Measurements from ENCODE around the gene PIEZO2.
"Not testable (repeated sequence)": the region's sequence is repeated elsewhere in the genome, so short reads cannot be mapped to it uniquely, and the experiment has no call there.

The PIEZO2 gene

DNA sequence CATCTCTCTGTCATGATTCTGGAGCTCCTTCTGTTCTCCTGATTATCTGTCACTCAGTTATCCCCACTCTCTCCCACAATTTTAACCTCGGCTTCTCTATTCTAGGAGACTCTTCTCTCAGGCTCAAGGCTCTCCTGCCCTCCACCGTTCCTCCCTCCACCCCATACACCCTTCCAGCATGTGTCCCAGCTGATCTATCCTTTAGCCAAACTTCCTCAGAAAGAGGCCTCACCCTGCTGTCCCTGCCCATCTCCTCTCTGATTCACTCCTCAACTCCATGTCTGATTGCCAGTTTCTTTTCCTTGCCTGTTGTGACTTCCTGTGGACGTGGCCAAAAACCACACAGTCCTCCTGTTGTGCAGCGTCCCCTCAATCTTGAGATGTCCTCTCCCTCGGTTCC lies 505.4 kb downstream of the PIEZO2 start:
- H3K27ac ChIP-seq (ENCODE audit: low read depth, low read length); H3K4me3 ChIP-seq (ENCODE audit: low read depth, low read length); H3K4me1 ChIP-seq (ENCODE audit: control insufficient read depth in 1 of 2, insufficient read depth in 2 of 2, low read length in 2 of 2); H2AFZ ChIP-seq (ENCODE audit: insufficient read depth, low read length, poor library complexity); DNase-seq; H4K8ac ChIP-seq (ENCODE audit: low read depth, low read length); H3K14ac ChIP-seq (ENCODE audit: low read length); H3K9ac ChIP-seq (ENCODE audit: low read length); H2AK5ac ChIP-seq (ENCODE audit: low read length); H3K36me3 ChIP-seq (ENCODE audit: control insufficient read depth in 1 of 2, insufficient read depth in 2 of 2, low read length in 2 of 2); H3K79me1 ChIP-seq (ENCODE audit: low read length); H3K27me3 ChIP-seq (ENCODE audit: insufficient read depth, low read length); H3K9me3 ChIP-seq (ENCODE audit: insufficient read depth, low read depth, low read length); H3K23ac ChIP-seq (ENCODE audit: low read length); H3K4ac ChIP-seq (ENCODE audit: low read depth, low read length); H4K91ac ChIP-seq (ENCODE audit: low read depth, low read length); H2BK12ac ChIP-seq (ENCODE audit: low read length); H3K4me2 ChIP-seq (ENCODE audit: low read length); H2BK120ac ChIP-seq (ENCODE audit: insufficient read depth, low read length, poor library complexity); H2BK5ac ChIP-seq (ENCODE audit: low read depth, low read length, poor library complexity); H3K79me2 ChIP-seq (ENCODE audit: control insufficient read depth, insufficient read depth, low read length, poor library complexity); H4K12ac ChIP-seq (ENCODE audit: low read depth, low read length); H3K18ac ChIP-seq (ENCODE audit: low read length): not testable (repeated sequence)
- WGBS (ENCODE audit: extremely low coverage, insufficient coverage, insufficient read length) = no CpG with 5 or more reads among the region's 5 CpGs

- not testable (repeated sequence) for H2AK5ac ChIP-seq (ENCODE audit: low read length); H3K23ac ChIP-seq (ENCODE audit: low read length); H3K27me3 ChIP-seq (ENCODE audit: insufficient read depth, low read length); H4K8ac ChIP-seq (ENCODE audit: low read depth, low read length); H3K4me1 ChIP-seq (ENCODE audit: control insufficient read depth in 1 of 2, insufficient read depth in 2 of 2, low read length in 2 of 2); H3K4me2 ChIP-seq (ENCODE audit: low read length); H2BK120ac ChIP-seq (ENCODE audit: insufficient read depth, low read length, poor library complexity); H2BK12ac ChIP-seq (ENCODE audit: low read length); H4K91ac ChIP-seq (ENCODE audit: low read depth, low read length); H3K4me3 ChIP-seq (ENCODE audit: low read depth, low read length); H3K4ac ChIP-seq (ENCODE audit: low read depth, low read length); H3K18ac ChIP-seq (ENCODE audit: low read length); H2AFZ ChIP-seq (ENCODE audit: insufficient read depth, low read length, poor library complexity); H3K79me2 ChIP-seq (ENCODE audit: control insufficient read depth, insufficient read depth, low read length, poor library complexity); H2BK5ac ChIP-seq (ENCODE audit: low read depth, low read length, poor library complexity); H3K9ac ChIP-seq (ENCODE audit: low read length); H3K9me3 ChIP-seq (ENCODE audit: insufficient read depth, low read depth, low read length); H3K14ac ChIP-seq (ENCODE audit: low read length); H3K27ac ChIP-seq (ENCODE audit: low read depth, low read length); H3K79me1 ChIP-seq (ENCODE audit: low read length); H3K36me3 ChIP-seq (ENCODE audit: control insufficient read depth in 1 of 2, insufficient read depth in 2 of 2, low read length in 2 of 2); DNase-seq; H4K12ac ChIP-seq (ENCODE audit: low read depth, low read length)
- WGBS (ENCODE audit: extremely low coverage, insufficient coverage, insufficient read length) = no CpG with 5 or more reads among the region's 5 CpGs
Measured at GRCh38 chr18:10642915-10643524, 506.3 kb downstream of the PIEZO2 start.

DNA sequence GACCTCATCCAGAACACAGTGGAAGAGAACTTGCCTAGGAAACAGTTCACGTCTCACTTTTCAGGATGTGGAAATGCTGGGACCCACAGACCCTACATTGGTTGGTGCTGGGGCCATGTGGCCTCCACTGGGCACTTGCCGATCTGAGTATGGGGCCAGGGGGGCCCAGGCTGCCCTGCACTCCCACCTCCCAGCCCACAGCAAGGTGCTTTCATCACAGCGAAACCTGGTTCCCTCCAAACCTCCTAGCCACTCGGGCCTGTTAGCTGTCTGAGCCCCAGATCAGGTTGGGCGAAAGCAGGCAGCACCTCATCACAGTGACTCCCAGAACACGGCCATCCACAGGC lies 510.9 kb downstream of the PIEZO2 start:
- not testable (repeated sequence) for H3K23ac ChIP-seq (ENCODE audit: low read length); H3K4me3 ChIP-seq (ENCODE audit: low read depth, low read length); H3K27ac ChIP-seq (ENCODE audit: low read depth, low read length); H3K9ac ChIP-seq (ENCODE audit: low read length); H3K79me1 ChIP-seq (ENCODE audit: low read length); H3K4ac ChIP-seq (ENCODE audit: low read depth, low read length); H3K9me3 ChIP-seq (ENCODE audit: insufficient read depth, low read depth, low read length); H3K14ac ChIP-seq (ENCODE audit: low read length); H2AK5ac ChIP-seq (ENCODE audit: low read length); H2BK5ac ChIP-seq (ENCODE audit: low read depth, low read length, poor library complexity); DNase-seq; H4K12ac ChIP-seq (ENCODE audit: low read depth, low read length); H3K27me3 ChIP-seq (ENCODE audit: insufficient read depth, low read length); H3K79me2 ChIP-seq (ENCODE audit: control insufficient read depth, insufficient read depth, low read length, poor library complexity); H3K4me1 ChIP-seq (ENCODE audit: control insufficient read depth in 1 of 2, insufficient read depth in 2 of 2, low read length in 2 of 2); H3K4me2 ChIP-seq (ENCODE audit: low read length); H4K8ac ChIP-seq (ENCODE audit: low read depth, low read length); H2AFZ ChIP-seq (ENCODE audit: insufficient read depth, low read length, poor library complexity); H2BK12ac ChIP-seq (ENCODE audit: low read length); H3K18ac ChIP-seq (ENCODE audit: low read length); H2BK120ac ChIP-seq (ENCODE audit: insufficient read depth, low read length, poor library complexity); H4K91ac ChIP-seq (ENCODE audit: low read depth, low read length); H3K36me3 ChIP-seq (ENCODE audit: control insufficient read depth in 1 of 2, insufficient read depth in 2 of 2, low read length in 2 of 2)
- no CpG with 5 or more reads among the region's 6 CpGs for WGBS (ENCODE audit: extremely low coverage, insufficient coverage, insufficient read length)

DNA sequence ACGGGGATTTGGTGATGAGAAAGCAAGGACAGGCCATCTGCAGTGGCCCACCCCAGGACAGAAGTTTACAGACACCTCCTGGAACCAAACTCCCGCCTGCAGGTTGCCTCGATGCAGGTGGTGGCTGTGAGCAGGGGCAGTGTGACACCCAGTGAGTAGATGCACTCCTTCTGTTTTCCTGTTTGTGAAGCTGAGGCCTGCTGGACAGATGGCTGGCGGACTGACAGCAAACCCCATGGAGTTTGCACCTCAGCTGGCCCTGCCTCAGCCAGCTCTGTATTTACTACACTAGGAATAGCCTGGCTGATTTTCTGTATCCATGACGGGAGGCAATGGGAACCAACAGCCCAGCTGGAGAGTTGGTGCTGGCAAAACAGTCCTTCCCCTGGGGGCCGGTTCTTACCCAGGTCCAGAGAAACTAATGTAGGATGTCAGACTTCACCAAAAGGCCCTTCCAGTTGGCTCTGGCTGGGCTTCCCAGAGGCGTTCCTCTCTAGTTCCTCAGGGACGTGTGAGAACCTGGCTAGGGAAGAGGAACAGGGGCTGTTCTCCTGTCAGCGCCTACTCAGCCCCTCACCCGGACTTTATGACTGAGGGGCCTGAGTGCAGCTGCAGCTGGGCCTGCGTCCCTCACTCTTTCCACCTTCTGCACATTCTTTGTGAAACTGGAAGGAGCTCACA lies 511.4 kb downstream of the PIEZO2 start:
- WGBS (ENCODE audit: extremely low coverage, insufficient coverage, insufficient read length) = no CpG with 5 or more reads among the region's 11 CpGs
- not testable (repeated sequence) for DNase-seq; H3K27me3 ChIP-seq (ENCODE audit: insufficient read depth, low read length)

More for the DNA sequence above, 511.4 kb downstream of the PIEZO2 start:
- H3K4ac ChIP-seq (ENCODE audit: low read depth, low read length); H4K91ac ChIP-seq (ENCODE audit: low read depth, low read length); H4K8ac ChIP-seq (ENCODE audit: low read depth, low read length); H2AK5ac ChIP-seq (ENCODE audit: low read length); H3K23ac ChIP-seq (ENCODE audit: low read length); H2BK120ac ChIP-seq (ENCODE audit: insufficient read depth, low read length, poor library complexity); H3K9me3 ChIP-seq (ENCODE audit: insufficient read depth, low read depth, low read length); H3K36me3 ChIP-seq (ENCODE audit: control insufficient read depth in 1 of 2, insufficient read depth in 2 of 2, low read length in 2 of 2); H3K4me2 ChIP-seq (ENCODE audit: low read length); H3K4me3 ChIP-seq (ENCODE audit: low read depth, low read length); H3K79me2 ChIP-seq (ENCODE audit: control insufficient read depth, insufficient read depth, low read length, poor library complexity); H3K27ac ChIP-seq (ENCODE audit: low read depth, low read length); H3K9ac ChIP-seq (ENCODE audit: low read length); H3K4me1 ChIP-seq (ENCODE audit: control insufficient read depth in 1 of 2, insufficient read depth in 2 of 2, low read length in 2 of 2); H3K14ac ChIP-seq (ENCODE audit: low read length); H2AFZ ChIP-seq (ENCODE audit: insufficient read depth, low read length, poor library complexity); H2BK12ac ChIP-seq (ENCODE audit: low read length); H3K79me1 ChIP-seq (ENCODE audit: low read length); H2BK5ac ChIP-seq (ENCODE audit: low read depth, low read length, poor library complexity); H4K12ac ChIP-seq (ENCODE audit: low read depth, low read length); H3K18ac ChIP-seq (ENCODE audit: low read length): not testable (repeated sequence)
